NCI-H82 treated with DMSO at 0.1 percent for 48 hours (cell line): ENCODE data around the gene IFIH1.

ENCODE experiments used
- DNase-seq: peaks from one replicate; lab custom pipeline; 2025; ENCODE audit not compliant: unreplicated experiment; lab: John Stamatoyannopoulos, UW

The IFIH1 gene

DNA sequence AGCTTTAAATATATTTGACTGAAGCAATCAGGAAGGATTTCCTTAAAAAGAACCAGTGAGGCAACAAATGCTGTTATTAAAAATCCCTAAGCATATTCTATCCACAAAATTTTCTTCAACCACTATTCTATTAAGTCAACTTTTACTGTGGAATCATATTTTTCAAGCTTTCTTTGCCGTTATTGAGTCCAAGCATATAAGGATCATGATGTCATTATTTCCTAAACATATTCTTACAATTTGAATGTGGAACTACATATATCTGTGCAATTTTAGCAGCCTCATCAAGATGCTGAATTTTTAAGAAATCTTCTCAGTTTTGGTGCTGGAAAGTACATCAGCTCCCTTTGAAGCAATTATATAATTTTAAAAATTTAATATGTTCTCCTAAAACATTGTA, 5.6 kb downstream of the IFIH1 start:
- DNase-seq: no peak

- DNase-seq: no peak
Observed at GRCh38 chr2:162308747-162309503, 9.6 kb downstream of the IFIH1 start.

DNA sequence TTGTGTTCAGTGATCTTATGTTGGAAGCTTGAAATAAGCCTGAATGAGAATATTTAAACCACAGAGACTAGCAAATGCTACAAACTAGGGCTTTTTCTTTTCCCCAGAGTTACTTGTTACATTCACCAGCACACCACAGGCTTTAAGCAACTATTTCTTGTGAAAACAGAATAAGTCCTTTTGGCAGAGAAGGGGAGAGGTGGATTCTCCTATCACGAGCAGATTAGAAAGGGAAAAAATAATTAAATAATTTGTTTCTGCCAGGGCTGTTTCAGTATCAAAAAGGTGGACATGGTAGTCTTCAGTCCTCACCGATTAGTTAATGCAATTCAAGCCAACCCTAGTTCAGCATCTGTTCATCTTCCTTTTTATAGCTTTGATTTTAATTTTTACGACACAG, 12.6 kb downstream of the IFIH1 start:
- no peak for DNase-seq

GRCh38 chr2:162301877-162302276, 16.6 kb downstream of the IFIH1 start:
- no peak for DNase-seq

DNA sequence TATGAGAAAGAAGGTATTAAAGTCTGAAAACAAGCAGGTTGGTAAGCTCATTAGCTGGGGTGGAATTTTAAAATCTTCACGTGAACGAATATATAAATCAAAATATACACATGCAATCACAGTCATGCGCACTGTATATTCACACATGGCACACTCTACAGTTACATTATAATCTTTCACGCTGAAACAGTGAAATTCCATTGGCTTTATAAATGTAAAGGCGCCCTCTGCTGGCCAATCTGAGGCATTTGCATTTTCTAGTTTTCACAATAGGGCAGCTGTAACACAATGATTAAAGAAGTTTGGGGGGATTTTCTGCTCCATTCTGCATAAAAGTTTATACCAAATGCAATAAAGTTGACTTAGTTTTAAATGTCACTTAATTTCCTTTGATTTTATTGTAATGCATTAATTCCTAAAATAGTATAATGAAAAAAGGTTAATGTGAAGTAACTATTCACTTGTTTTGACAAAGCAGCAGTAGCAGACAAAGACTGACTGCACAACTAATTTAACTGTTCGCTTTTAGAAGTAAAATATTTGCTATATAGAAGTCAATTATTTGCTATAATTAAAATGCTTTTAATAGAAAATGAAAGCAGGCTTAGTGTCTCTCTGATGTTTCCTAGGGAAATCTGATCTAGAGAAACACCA, 17.2 kb downstream of the IFIH1 start:
- peak; percentile 54 for DNase-seq

DNA sequence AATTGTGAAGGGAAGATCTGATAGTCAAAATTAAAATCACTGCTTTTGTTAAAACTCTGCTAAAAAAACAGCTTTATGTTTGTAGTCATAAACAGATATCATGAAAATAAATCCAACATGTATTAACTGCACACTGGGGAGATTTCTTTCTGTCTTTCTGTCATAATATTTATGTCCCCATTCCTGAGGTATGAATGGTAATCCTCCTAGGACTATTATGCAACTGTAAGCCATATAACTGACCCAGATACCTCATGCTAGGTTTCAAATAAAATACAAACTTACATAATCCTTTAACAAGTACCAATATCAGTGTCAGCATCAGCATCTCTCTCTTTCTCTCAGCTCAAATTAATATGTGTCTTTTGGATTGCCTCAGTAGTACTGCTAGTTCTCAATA, 18.2 kb downstream of the IFIH1 start:
- DNase-seq: no peak

GRCh38 chr2:162298669-162299335, 19.7 kb downstream of the IFIH1 start:
- no peak for DNase-seq

GRCh38 chr2:162297925-162298552, 20.4 kb downstream of the IFIH1 start:
- DNase-seq: peak; percentile 57

GRCh38 chr2:162295009-162295408, 23.5 kb downstream of the IFIH1 start:
- DNase-seq: no peak

DNA sequence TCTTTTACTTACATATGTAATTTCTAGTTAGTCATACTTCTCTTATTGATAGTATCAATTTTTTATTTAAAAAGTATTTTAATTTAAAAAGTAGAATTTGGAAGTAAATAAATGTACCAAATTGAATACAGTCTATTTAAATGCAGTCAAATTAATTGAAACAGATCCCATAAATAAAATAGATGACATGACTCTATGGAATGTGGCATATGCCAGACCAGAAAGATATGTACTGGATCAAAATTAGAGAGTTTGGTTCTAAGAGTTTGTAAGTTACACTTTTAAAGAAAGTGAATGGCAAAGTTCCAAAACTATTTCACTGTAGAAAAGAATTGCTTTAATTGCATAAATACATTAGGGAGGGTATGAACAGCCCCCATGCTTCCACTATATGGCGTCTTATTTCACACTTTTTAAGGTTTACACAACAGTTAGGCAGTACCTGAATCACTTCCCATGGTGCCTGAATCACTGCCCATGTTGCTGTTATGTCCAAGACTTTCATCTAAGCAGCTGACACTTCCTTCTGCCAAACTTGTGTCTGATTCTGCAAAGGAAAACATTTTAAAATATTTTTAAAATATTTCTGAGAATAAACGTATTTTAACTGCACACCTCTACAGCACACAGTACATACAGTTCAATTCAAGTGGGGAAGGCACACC, 25.2 kb downstream of the IFIH1 start:
- DNase-seq: no peak

- DNase-seq: no peak
Observed at GRCh38 chr2:162291748-162292147, 26.7 kb downstream of the IFIH1 start.

DNA sequence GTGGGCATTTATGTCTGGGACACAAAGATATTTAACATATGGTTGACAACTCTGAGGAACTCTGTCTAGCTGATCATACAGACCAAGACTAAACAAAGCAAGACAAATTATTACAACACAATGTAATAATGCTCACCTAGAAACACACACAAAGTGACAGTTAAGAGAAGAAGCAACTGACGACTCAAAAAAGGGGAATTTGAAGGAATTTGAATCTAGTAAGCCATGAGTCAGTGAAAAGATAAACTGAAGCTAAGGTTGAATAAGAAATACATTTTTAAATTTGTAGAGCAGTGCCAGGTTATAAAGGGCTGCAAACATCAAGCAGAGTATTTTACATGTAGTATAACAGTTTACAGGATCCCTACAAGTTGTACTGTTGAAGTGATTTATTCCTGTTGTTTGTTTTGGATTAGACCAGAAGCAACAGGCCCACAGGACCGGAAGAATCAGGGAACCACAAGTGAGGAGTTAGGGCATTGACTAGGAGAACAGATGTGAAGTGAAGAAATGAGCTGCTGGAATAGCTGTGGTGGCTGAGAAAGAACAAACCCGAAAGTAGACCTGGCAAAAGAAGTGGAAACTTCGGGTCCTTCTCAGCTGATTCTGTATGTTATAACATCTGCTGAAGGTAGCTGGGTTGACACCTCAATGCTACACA, 35.6 kb downstream of the IFIH1 start:
- no peak for DNase-seq

GRCh38 chr2:162280654-162281053, 37.8 kb downstream of the IFIH1 start:
- no peak for DNase-seq

DNA sequence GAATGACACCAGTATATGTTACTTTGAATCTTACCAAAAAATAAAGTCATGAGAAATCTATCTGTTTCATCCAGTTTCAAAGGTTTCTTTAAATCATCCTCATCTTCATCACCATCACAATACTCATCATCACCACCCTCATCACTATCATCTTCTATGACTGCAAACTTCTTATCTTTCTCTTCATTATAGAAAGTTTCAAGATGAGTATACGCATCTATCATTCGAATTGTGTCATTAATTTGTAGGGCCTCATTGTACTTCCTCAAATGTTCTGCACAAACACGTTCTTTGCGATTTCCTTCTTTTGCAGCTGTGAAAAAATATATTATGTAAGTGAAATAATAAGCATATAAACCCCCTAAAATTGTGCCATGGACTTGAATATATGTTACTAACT, 41.1 kb downstream of the IFIH1 start:
- no peak for DNase-seq

- no peak for DNase-seq
Observed at GRCh38 chr2:162267996-162268395, 50.5 kb downstream of the IFIH1 start.

GRCh38 chr2:162267496-162267895, 51.0 kb downstream of the IFIH1 start:
- no peak for DNase-seq

GRCh38 chr2:162266460-162266760, 52.1 kb downstream of the IFIH1 start:
- no peak for DNase-seq

DNA sequence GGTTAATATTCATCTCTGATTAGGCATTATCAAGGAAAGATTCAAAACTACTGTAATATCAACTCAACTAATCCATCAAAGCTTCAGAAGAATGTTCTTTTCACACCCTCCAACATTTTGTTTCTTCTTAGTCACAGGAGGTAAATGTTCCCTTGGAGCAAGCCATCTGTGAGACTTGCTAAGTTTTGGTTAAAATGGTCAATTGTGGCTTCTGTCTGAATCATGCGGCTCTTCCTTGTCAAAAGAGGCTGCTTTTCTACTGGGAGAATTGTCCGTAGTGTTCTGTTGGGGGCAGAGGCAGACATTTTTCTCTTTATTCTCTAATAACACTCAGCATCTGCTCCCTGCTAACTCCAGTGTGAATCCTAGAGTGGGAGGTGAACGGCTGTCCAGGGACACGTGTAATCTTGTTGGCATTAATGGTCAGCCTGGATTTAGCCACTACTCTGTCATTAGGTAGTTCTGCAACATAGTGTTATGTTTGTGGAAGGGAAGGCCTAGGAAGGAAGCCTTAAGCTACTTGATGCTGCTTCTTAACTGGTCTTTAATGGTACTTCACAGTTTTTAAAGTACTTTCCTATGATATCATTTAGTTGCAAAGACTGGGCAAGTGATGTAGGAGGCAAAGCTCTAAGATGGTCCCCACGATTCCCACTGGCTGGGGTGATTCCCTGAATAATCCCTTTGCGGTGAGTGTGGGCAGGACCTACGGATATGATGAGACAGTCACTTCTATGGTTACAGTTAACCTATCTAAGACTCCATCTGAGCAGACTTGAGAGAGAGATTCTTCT, 52.6 kb downstream of the IFIH1 start:
- DNase-seq: no peak

DNA sequence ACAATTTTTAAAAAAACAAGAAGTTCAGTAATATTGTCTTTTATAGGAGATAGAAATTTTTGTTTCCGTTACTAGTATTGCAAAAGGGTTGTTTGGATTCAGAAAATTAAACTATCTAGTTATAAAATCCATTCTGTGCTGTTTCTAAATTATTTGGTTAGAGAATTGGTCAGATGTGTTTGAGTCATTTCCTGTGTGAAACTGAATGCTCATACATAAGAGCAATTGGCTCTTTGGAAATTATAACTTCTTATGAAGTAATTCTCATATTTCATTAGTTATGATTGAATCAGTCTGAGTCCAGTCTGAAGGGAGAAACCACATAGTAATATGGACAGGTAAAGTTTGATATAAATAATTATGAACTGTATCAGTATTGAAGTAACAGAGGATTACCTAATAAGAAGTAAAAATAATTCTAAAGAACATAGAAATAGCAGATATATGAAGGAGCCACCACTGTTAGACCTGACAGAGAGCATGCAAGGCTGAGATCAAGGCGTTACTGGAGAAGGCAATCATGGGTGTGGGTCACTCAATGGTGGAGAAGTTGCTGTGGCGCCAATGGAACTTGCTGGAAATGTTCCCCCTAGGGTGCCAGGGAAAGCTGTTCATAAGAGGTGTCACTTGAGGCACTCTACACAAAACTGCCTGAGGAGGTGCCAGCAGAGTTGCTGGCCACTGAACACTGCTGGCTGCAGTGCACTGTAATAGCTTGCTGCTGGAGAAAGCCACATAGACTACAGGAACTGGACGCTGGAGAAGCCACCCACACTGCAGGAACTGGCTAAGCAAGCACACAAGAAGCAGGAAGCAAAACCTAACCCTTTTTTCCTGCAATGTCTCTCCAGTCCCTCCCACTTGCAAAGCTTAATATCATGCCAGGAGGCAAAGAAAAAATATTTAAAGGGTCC, 57.2 kb downstream of the IFIH1 start:
- DNase-seq: no peak
